Activated T-helper 9 cell treated with anti-CD3 and anti-CD28 coated beads, Interleukin-2, amount 50 U/mL, for 16 hours (primary cell): ENCODE measurements around the gene ACADVL.
"Not testable (repeated sequence)": the region's sequence is repeated elsewhere in the genome, so short reads cannot be mapped to it uniquely, and the experiment has no call there.

Experiments used
- DNase-seq: peaks from one replicate; pipeline ENCODE4 v3.0.0-alpha.2; 2020; ENCODE audit warnings: low read depth

Gene ACADVL

GRCh38 chr17:7219812-7220592 lies at the start of gene ACADVL, which contains the start of gene DLG4:
Gene ACADVL, plus strand, starts transcription at chr17:7219938. Its CDS starts 47 bp downstream, at chr17:7219985.
Gene DLG4, minus strand, starts transcription at chr17:7219836.
- DNase-seq, result peak; percentile 71

GRCh38 chr17:7172522-7173191 lies 47.1 kb upstream of the ACADVL start:
- not testable (repeated sequence) for DNase-seq

- DNase-seq, result peak; percentile 12
Measured at GRCh38 chr17:7173687-7174602, 45.8 kb upstream of the ACADVL start.

GRCh38 chr17:7174603-7175326 lies 45.0 kb upstream of the ACADVL start:
- DNase-seq, result no peak

- no peak for DNase-seq
Measured at GRCh38 chr17:7175330-7175733, 44.4 kb upstream of the ACADVL start.

- no peak for DNase-seq
Measured at GRCh38 chr17:7176107-7176840, 43.5 kb upstream of the ACADVL start.

- no peak for DNase-seq
Measured at GRCh38 chr17:7176841-7177190, 42.9 kb upstream of the ACADVL start.

GRCh38 chr17:7177191-7177953 lies 42.4 kb upstream of the ACADVL start:
- DNase-seq, result peak; percentile 34

GRCh38 chr17:7177954-7178477 lies 41.7 kb upstream of the ACADVL start:
- DNase-seq, result no peak

GRCh38 chr17:7178973-7179316 lies 40.8 kb upstream of the ACADVL start:
- DNase-seq, result no peak

GRCh38 chr17:7179317-7180254 lies 40.2 kb upstream of the ACADVL start, which contains the start of gene ASGR1:
Gene ASGR1, minus strand, starts transcription at chr17:7179370. Its CDS starts 807 bp downstream, at chr17:7178563.
- no peak for DNase-seq

- not testable (repeated sequence) for DNase-seq
Measured at GRCh38 chr17:7182101-7182500, 37.6 kb upstream of the ACADVL start.

- DNase-seq, result no peak
Measured at GRCh38 chr17:7183433-7184090, 36.2 kb upstream of the ACADVL start.

- no peak for DNase-seq
Measured at GRCh38 chr17:7184091-7184488, 35.6 kb upstream of the ACADVL start.

- no peak for DNase-seq
Measured at GRCh38 chr17:7184647-7185046, 35.1 kb upstream of the ACADVL start.

- no peak for DNase-seq
Measured at GRCh38 chr17:7186241-7186640, 33.5 kb upstream of the ACADVL start.

- DNase-seq, result no peak
Measured at GRCh38 chr17:7190276-7190917, 29.3 kb upstream of the ACADVL start.

GRCh38 chr17:7191069-7191468 lies 28.7 kb upstream of the ACADVL start:
- DNase-seq, result no peak
